K562 (cell line): Measurements from ENCODE around the gene EPHA1. TPM values are rescaled to one million over a fixed set of nuclear protein-coding genes. Genes with fewer than 3 reads are reported as not detected.

Experiments
- CBFB ChIP-seq: sonication (generic); formaldehyde crosslinking; IDR thresholded peaks from 2 replicates; pipeline ENCODE4 v1.4.0; 2020; ENCODE audit warnings: mild to moderate bottlenecking, missing genetic modification reagents
- CBX8 ChIP-seq: fragments of 200-600 bp; sonication (generic); IDR thresholded peaks from 2 replicates; pipeline ENCODE4 v1.6.1; 2012; ENCODE audit warnings: borderline replicate concordance, mixed run types, low read depth, mild to moderate bottlenecking, moderate library complexity, mixed read lengths, low read length, control low read depth, inconsistent platforms; ENCODE audit not compliant: poor library complexity, severe bottlenecking; ENCODE audit errors: extremely low read depth
- ELF1 ChIP-seq: fragments of 200-800 bp; sonication (Bioruptor generic); IDR thresholded peaks from 2 replicates; pipeline ENCODE4 v1.6.1; 2016; ENCODE audit warnings: missing genetic modification characterization, missing compliant biosample characterization
- NFE2 ChIP-seq: IDR thresholded peaks from 2 replicates; pipeline ENCODE4 v1.6.1; 2014; ENCODE audit warnings: antibody characterized with exemption, low read depth
- PHB ChIP-seq: fragments of 250-450 bp; sonication (Bioruptor Pico); IDR thresholded peaks from 2 replicates; pipeline ENCODE4 v1.5.0; 2021
- POLR2B ChIP-seq: fragments of 450-650 bp; IDR thresholded peaks from 2 replicates; pipeline ENCODE4 v1.6.1; 2018; ENCODE audit warnings: low read depth; ENCODE audit not compliant: partially characterized antibody
- PPARD ChIP-seq: fragments of 250-450 bp; sonication (Bioruptor Pico); IDR thresholded peaks from 2 replicates; pipeline ENCODE4 v1.8.0; 2022; ENCODE audit warnings: inconsistent platforms, mild to moderate bottlenecking, moderate library complexity
- SREBF1 ChIP-seq: fragments of 150-350 bp; IDR thresholded peaks from 2 replicates; pipeline ENCODE4 v1.6.1; 2014; ENCODE audit warnings: antibody characterized with exemption, low read depth, low read length, borderline replicate concordance
- U2AF2 ChIP-seq: fragments of 200-400 bp; formaldehyde crosslinking; optimal IDR thresholded peaks from 2 replicates; pipeline ENCODE3; 2017; ENCODE audit warnings: low read depth, mild to moderate bottlenecking, low read length
- ZC3H11A ChIP-seq: IDR thresholded peaks from 2 replicates; pipeline ENCODE4 v1.6.1; 2012; ENCODE audit warnings: low read depth, low read length, improper control_type of control experiment
- ZC3H4 ChIP-seq: sonication (generic); formaldehyde crosslinking; IDR thresholded peaks from 2 replicates; pipeline ENCODE4 v1.9.0; 2021; ENCODE audit warnings: missing genetic modification reagents, borderline replicate concordance
- ZNF121 ChIP-seq: sonication (generic); formaldehyde crosslinking; conservative IDR thresholded peaks from 2 replicates; pipeline ENCODE4 v1.8.0; 2022; ENCODE audit warnings: missing genetic modification reagents
- polyA plus RNA-seq, 8 experiments: library from polyadenylated mRNA; depleted of rRNA in 4 of 8; stranded (reverse) in 5 of 8; unstranded in 3 of 8; fragments of >200 nt; fragmentation: Nextera tagmentation in 2 of 8; fragmentation: Illumina TruSeq in 1 of 8; extraction: Ambion mirVana in 2 of 8; extraction: Trizol in 1 of 8; gene quantifications; 2 replicates each; pipeline versions ENCODE4 v1.2.1 to v1.2.3, GENCODE V29; 2011 to 2014; ENCODE audit warnings: inconsistent platforms in 1 of 8, missing spikeins in 1 of 8
- total RNA-seq, 7 experiments: library from RNA; depleted of rRNA in 6 of 7; stranded (reverse); fragments of >200 nt in 6 of 7; fragmentation: Illumina TruSeq in 2 of 7; extraction: Trizol in 2 of 7; gene quantifications; 2 replicates each; pipeline versions ENCODE4 v1.2.1 to v1.2.3, GENCODE V29; 2011 to 2021; ENCODE audit warnings: low replicate concordance in 1 of 7
- TF ChIP-seq, protein P1 (sequence below): fragments of 450-650 bp; IDR thresholded peaks from one replicate; pipeline ENCODE4 v1.6.1; 2018; ENCODE audit warnings: mild to moderate bottlenecking, moderate library complexity; ENCODE audit not compliant: partially characterized antibody
- TF ChIP-seq, protein P2 (sequence below): fragments of 450-650 bp; IDR thresholded peaks from 2 replicates; pipeline ENCODE4 v1.6.1; 2016; ENCODE audit warnings: borderline replicate concordance
- TF ChIP-seq, protein P3 (sequence below), 2 experiments: fragments of 450-650 bp in 1 of 2; sonication (generic) in 1 of 2; formaldehyde crosslinking in 1 of 2; IDR thresholded peaks; 2 replicates each; pipeline versions ENCODE4 v1.7.1 to v1.9.0; 2016 to 2022; ENCODE audit warnings: inconsistent platforms in 1 of 2, mild to moderate bottlenecking in 1 of 2, missing genetic modification reagents in 1 of 2

Gene EPHA1
- total and polyA plus RNA-seq, 9 of the 15 experiments (the other 6 are each of a cell fraction or from before 2014, with no cell fraction given), result 0.22 to 0.57 (median 0.32) TPM; not detected in 6

DNA sequence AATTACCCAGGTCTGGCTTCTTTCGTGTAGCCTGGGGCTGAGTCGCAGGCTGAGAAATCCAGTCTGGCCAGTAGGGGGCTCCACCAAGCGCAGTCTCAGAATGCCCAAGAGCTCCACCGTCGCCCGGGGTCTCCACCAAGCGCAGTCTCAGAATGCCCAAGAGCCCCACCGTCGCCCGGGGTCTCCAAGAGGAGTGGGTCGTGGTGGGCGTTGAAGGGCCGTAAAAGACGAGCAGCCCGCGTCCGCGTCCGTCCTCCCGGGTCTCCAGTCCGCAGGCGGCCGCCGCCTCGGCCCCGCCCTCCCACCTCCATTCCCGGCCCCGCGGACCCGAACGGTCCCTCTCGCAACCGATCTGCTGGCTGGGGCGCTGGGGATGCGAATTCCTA lies 28.4 kb downstream of the EPHA1 start (continued):
- TF ChIP-seq CBX8 (no peak), PPARD (CRISPR knock-in tag) (no peak), U2AF2 (no peak), PHB (CRISPR knock-in tag) (no peak), ELF1 (no peak), CBFB (no peak), ZNF121 (CRISPR knock-in tag) (no peak), ZC3H11A (no peak), POLR2B (no peak), ZC3H4 (CRISPR knock-in tag) (no peak), SREBF1 (no peak), NFE2 (no peak)
- TF ChIP-seq, protein P1, sequence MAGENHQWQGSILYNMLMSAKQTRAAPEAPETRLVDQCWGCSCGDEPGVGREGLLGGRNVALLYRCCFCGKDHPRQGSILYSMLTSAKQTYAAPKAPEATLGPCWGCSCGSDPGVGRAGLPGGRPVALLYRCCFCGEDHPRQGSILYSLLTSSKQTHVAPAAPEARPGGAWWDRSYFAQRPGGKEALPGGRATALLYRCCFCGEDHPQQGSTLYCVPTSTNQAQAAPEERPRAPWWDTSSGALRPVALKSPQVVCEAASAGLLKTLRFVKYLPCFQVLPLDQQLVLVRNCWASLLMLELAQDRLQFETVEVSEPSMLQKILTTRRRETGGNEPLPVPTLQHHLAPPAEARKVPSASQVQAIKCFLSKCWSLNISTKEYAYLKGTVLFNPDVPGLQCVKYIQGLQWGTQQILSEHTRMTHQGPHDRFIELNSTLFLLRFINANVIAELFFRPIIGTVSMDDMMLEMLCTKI, result no peak
- TF ChIP-seq, protein P2, sequence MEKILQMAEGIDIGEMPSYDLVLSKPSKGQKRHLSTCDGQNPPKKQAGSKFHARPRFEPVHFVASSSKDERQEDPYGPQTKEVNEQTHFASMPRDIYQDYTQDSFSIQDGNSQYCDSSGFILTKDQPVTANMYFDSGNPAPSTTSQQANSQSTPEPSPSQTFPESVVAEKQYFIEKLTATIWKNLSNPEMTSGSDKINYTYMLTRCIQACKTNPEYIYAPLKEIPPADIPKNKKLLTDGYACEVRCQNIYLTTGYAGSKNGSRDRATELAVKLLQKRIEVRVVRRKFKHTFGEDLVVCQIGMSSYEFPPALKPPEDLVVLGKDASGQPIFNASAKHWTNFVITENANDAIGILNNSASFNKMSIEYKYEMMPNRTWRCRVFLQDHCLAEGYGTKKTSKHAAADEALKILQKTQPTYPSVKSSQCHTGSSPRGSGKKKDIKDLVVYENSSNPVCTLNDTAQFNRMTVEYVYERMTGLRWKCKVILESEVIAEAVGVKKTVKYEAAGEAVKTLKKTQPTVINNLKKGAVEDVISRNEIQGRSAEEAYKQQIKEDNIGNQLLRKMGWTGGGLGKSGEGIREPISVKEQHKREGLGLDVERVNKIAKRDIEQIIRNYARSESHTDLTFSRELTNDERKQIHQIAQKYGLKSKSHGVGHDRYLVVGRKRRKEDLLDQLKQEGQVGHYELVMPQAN, result no peak
- TF ChIP-seq, protein P3, sequence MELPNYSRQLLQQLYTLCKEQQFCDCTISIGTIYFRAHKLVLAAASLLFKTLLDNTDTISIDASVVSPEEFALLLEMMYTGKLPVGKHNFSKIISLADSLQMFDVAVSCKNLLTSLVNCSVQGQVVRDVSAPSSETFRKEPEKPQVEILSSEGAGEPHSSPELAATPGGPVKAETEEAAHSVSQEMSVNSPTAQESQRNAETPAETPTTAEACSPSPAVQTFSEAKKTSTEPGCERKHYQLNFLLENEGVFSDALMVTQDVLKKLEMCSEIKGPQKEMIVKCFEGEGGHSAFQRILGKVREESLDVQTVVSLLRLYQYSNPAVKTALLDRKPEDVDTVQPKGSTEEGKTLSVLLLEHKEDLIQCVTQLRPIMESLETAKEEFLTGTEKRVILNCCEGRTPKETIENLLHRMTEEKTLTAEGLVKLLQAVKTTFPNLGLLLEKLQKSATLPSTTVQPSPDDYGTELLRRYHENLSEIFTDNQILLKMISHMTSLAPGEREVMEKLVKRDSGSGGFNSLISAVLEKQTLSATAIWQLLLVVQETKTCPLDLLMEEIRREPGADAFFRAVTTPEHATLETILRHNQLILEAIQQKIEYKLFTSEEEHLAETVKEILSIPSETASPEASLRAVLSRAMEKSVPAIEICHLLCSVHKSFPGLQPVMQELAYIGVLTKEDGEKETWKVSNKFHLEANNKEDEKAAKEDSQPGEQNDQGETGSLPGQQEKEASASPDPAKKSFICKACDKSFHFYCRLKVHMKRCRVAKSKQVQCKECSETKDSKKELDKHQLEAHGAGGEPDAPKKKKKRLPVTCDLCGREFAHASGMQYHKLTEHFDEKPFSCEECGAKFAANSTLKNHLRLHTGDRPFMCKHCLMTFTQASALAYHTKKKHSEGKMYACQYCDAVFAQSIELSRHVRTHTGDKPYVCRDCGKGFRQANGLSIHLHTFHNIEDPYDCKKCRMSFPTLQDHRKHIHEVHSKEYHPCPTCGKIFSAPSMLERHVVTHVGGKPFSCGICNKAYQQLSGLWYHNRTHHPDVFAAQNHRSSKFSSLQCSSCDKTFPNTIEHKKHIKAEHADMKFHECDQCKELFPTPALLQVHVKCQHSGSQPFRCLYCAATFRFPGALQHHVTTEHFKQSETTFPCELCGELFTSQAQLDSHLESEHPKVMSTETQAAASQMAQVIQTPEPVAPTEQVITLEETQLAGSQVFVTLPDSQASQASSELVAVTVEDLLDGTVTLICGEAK (IDR thresholded peaks at IDR 0.05), result no peak
- TF ChIP-seq, protein P3 (CRISPR knock-in tag; IDR thresholded peaks at IDR 0.05), result no peak
